NCI-H2196 (cell line): ENCODE results near the gene LGALS4.
"Not testable (repeated sequence)": the region's sequence is repeated elsewhere in the genome, so short reads cannot be mapped to it uniquely, and the experiment has no call there.

Experiments
- DNase-seq: peaks from one replicate; lab custom pipeline; 2025; ENCODE audit not compliant: unreplicated experiment; lab: John Stamatoyannopoulos, UW

The LGALS4 gene

GRCh38 chr19:38826856-38827551 is 14.3 kb upstream of the LGALS4 start:
- no peak for DNase-seq

- not testable (repeated sequence) for DNase-seq
Measured at GRCh38 chr19:38825936-38826335, 13.2 kb upstream of the LGALS4 start.

GRCh38 chr19:38821230-38821825 is 8.6 kb upstream of the LGALS4 start:
- not testable (repeated sequence) for DNase-seq

GRCh38 chr19:38819231-38819920 is 6.6 kb upstream of the LGALS4 start:
- DNase-seq = no peak

- no peak for DNase-seq
Measured at GRCh38 chr19:38817081-38817480, 4.3 kb upstream of the LGALS4 start.

GRCh38 chr19:38816131-38816750 is 3.5 kb upstream of the LGALS4 start:
- DNase-seq = no peak

- DNase-seq = no peak
Measured at GRCh38 chr19:38815059-38816001, 2.6 kb upstream of the LGALS4 start.

- not testable (repeated sequence) for DNase-seq
Measured at GRCh38 chr19:38813932-38814331, 1.2 kb upstream of the LGALS4 start.

GRCh38 chr19:38813323-38813722 is 578 bp upstream of the LGALS4 start:
- no peak for DNase-seq

- no peak for DNase-seq
Measured at GRCh38 chr19:38812009-38812840, 520 bp downstream of the LGALS4 start.

GRCh38 chr19:38809592-38810252 is 3.0 kb downstream of the LGALS4 start:
- no peak for DNase-seq

GRCh38 chr19:38808741-38809140 is 4.0 kb downstream of the LGALS4 start:
- DNase-seq = no peak

- DNase-seq = not testable (repeated sequence)
Measured at GRCh38 chr19:38807374-38808098, 5.2 kb downstream of the LGALS4 start.

- no peak for DNase-seq
Measured at GRCh38 chr19:38806371-38806770, 6.4 kb downstream of the LGALS4 start.

GRCh38 chr19:38805180-38805579 is 7.6 kb downstream of the LGALS4 start:
- no peak for DNase-seq

- DNase-seq = no peak
Measured at GRCh38 chr19:38803543-38803942, 9.2 kb downstream of the LGALS4 start.

GRCh38 chr19:38801359-38802095 is 11.2 kb downstream of the LGALS4 start:
- DNase-seq = no peak
